SK-N-SH (cell line): ENCODE data around the gene BSPH1. TPM values are rescaled to one million over a fixed set of nuclear protein-coding genes. Genes with fewer than 3 reads are reported as not detected.

ENCODE experiments used
- CTCF ChIA-PET: fragments of 300-600, 350-600 bp; formaldehyde crosslinking; extraction: SDS; loops from one replicate; lab custom pipeline; 2021; lab: Yijun Ruan, JAX
- POLR2A ChIA-PET: fragments of 350-600 bp; sonication (Branson Sonifier 250); formaldehyde crosslinking; extraction: SDS; loops from one replicate; lab custom pipeline; 2020; ENCODE audit warnings: antibody characterized with exemption, inconsistent platforms; lab: Yijun Ruan, JAX
- DNase-seq: peaks from one replicate; pipeline ENCODE4 v3.0.0; 2012
- H2AFZ ChIP-seq: fragments of 200-600 bp; sonication (generic); 2 replicates; pipeline ENCODE4 v1.8.1; 2016; ENCODE audit warnings: antibody characterized with exemption, mild to moderate bottlenecking, low read depth
- H3F3A ChIP-seq: fragments of 200-600 bp; sonication (generic); replicated peaks from 2 replicates; pipeline ENCODE3; 2016; ENCODE audit warnings: antibody characterized with exemption, mild to moderate bottlenecking; ENCODE audit not compliant: insufficient read depth
- H3K27ac ChIP-seq, 2 experiments: fragments of 200-500 bp in 1 of 2; fragments of 200-600 bp in 1 of 2; sonication (Bioruptor generic) in 1 of 2; sonication (generic), shearing (Covaris generic) in 1 of 2; 2 replicates each; pipeline versions ENCODE4 v1.5.1 to v1.6.1; 2014 to 2016; ENCODE audit warnings: low read depth in 2 of 2, inconsistent platforms in 1 of 2, low read length in 1 of 2, mild to moderate bottlenecking in 1 of 2, mixed read lengths in 1 of 2
- H3K27me3 ChIP-seq: fragments of 200-600 bp; sonication (generic), shearing (Covaris generic); 2 replicates; pipeline ENCODE4 v1.6.1; 2016; ENCODE audit warnings: mixed run types; ENCODE audit not compliant: insufficient read depth
- H3K36me3 ChIP-seq, 2 experiments: fragments of 200-500 bp in 1 of 2; fragments of 200-600 bp in 1 of 2; sonication (Bioruptor generic) in 1 of 2; sonication (generic) in 1 of 2; replicated peaks in 1 of 2; 2 replicates each; pipeline versions ENCODE3 to v1.5.1; 2014 to 2016; ENCODE audit warnings: low read length in 1 of 2, mild to moderate bottlenecking in 1 of 2; ENCODE audit not compliant: insufficient read depth in 2 of 2, control insufficient read depth in 1 of 2
- H3K4me1 ChIP-seq, 2 experiments: fragments of 200-500 bp in 1 of 2; fragments of 200-600 bp in 1 of 2; sonication (Bioruptor generic) in 1 of 2; sonication (generic), shearing (Covaris generic) in 1 of 2; 2 replicates each; pipeline versions ENCODE4 v1.5.1 to v1.6.1; 2014 to 2016; ENCODE audit warnings: low read depth in 1 of 2, low read length in 1 of 2, mixed run types in 1 of 2; ENCODE audit not compliant: insufficient read depth in 2 of 2, control insufficient read depth in 1 of 2
- H3K4me2 ChIP-seq: fragments of 200-600 bp; sonication (generic), shearing (Covaris generic); 2 replicates; pipeline ENCODE4 v1.6.1; 2017; ENCODE audit warnings: mixed run types
- H3K4me3 ChIP-seq, 2 experiments: fragments of 200-500 bp in 1 of 2; fragments of 200-600 bp in 1 of 2; sonication (Bioruptor generic) in 1 of 2; sonication (generic), shearing (Covaris generic) in 1 of 2; 2 replicates each; pipeline versions ENCODE4 v1.5.1 to v1.8.1; 2014 to 2016; ENCODE audit warnings: low read depth in 2 of 2, inconsistent platforms in 1 of 2, low read length in 1 of 2, mild to moderate bottlenecking in 1 of 2, mixed read lengths in 1 of 2, moderate library complexity in 1 of 2
- H3K79me2 ChIP-seq: fragments of 200-600 bp; sonication (generic); 2 replicates; pipeline ENCODE4 v1.8.1; 2017; ENCODE audit warnings: mild to moderate bottlenecking; ENCODE audit not compliant: insufficient read depth
- H3K9ac ChIP-seq: fragments of 200-600 bp; sonication (generic); 2 replicates; pipeline ENCODE4 v1.6.1; 2017; ENCODE audit warnings: mixed run types
- H3K9me2 ChIP-seq: fragments of 200-600 bp; sonication (generic); 2 replicates; pipeline ENCODE4 v1.6.1; 2017; ENCODE audit warnings: mixed run types
- H3K9me3 ChIP-seq: fragments of 200-600 bp; sonication (generic); 2 replicates; pipeline ENCODE4 v1.6.1; 2017; ENCODE audit warnings: mixed run types, mild to moderate bottlenecking, moderate library complexity
- H4K20me1 ChIP-seq: fragments of 200-600 bp; sonication (generic); 2 replicates; pipeline ENCODE4 v1.6.1; 2017; ENCODE audit warnings: mild to moderate bottlenecking, mixed run types; ENCODE audit not compliant: insufficient read depth
- EP300 ChIP-seq, 2 experiments: IDR thresholded peaks; 2 replicates each; pipeline versions ENCODE4 v1.4.0 to v1.6.1; 2012; ENCODE audit warnings: borderline replicate concordance in 1 of 2, low read depth in 1 of 2, low read length in 1 of 2
- EZH2phosphoT487 ChIP-seq: fragments of 200-600 bp; sonication (generic); IDR thresholded peaks from 2 replicates; pipeline ENCODE4 v1.6.1; 2017; ENCODE audit warnings: low read depth, mixed run types, mild to moderate bottlenecking, antibody characterized with exemption, moderate library complexity, borderline replicate concordance
- GATA2 ChIP-seq: sonication (generic); formaldehyde crosslinking; IDR thresholded peaks from 2 replicates; pipeline ENCODE4 v1.5.0; 2020; ENCODE audit warnings: mild to moderate bottlenecking, missing genetic modification reagents
- RAD21 ChIP-seq: IDR thresholded peaks from 2 replicates; pipeline ENCODE4 v1.6.1; 2012; ENCODE audit warnings: mild to moderate bottlenecking, low read length
- RCOR1 ChIP-seq: fragments of 150-350 bp; IDR thresholded peaks from 2 replicates; pipeline ENCODE4 v1.6.1; 2017; ENCODE audit warnings: antibody characterized with exemption, low read length
- REST ChIP-seq: IDR thresholded peaks from 2 replicates; pipeline ENCODE4 v1.6.1; 2012; ENCODE audit warnings: mild to moderate bottlenecking, low read depth, low read length, moderate library complexity
- RFX5 ChIP-seq: IDR thresholded peaks from 2 replicates; pipeline ENCODE4 v1.6.1; 2012; ENCODE audit warnings: mild to moderate bottlenecking, improper control_type of control experiment, low read length
- RXRA ChIP-seq: IDR thresholded peaks from 2 replicates; pipeline ENCODE4 v1.4.0; 2012; ENCODE audit warnings: low read depth, mild to moderate bottlenecking, borderline replicate concordance
- SIN3A ChIP-seq: IDR thresholded peaks from 2 replicates; pipeline ENCODE4 v1.6.1; 2012; ENCODE audit warnings: low read depth, mild to moderate bottlenecking, low read length, moderate library complexity, borderline replicate concordance
- TEAD4 ChIP-seq: IDR thresholded peaks from 2 replicates; pipeline ENCODE4 v1.4.0; 2012; ENCODE audit warnings: mild to moderate bottlenecking, borderline replicate concordance; ENCODE audit not compliant: insufficient read depth
- WGBS: methylation state at CpG from one replicate; pipeline ENCODE4 v1.1.6; 2017; ENCODE audit warnings: low lambda C conversion rate; 5-methylcytosine and 5-hydroxymethylcytosine counted together
- polyA plus RNA-seq, 3 experiments: library from polyadenylated mRNA; depleted of rRNA; stranded (reverse); fragments of >200 nt; gene quantifications; 2 replicates each; pipeline ENCODE4 v1.2.3, GENCODE V29; 2012
- TF ChIP-seq, protein P1 (sequence below): IDR thresholded peaks from 2 replicates; pipeline ENCODE4 v1.4.0; 2012; ENCODE audit warnings: low read depth, borderline replicate concordance

BSPH1 gene
- polyA plus RNA-seq, 1 of the 3 experiments (the other 2 are of a cell fraction): not detected

DNA sequence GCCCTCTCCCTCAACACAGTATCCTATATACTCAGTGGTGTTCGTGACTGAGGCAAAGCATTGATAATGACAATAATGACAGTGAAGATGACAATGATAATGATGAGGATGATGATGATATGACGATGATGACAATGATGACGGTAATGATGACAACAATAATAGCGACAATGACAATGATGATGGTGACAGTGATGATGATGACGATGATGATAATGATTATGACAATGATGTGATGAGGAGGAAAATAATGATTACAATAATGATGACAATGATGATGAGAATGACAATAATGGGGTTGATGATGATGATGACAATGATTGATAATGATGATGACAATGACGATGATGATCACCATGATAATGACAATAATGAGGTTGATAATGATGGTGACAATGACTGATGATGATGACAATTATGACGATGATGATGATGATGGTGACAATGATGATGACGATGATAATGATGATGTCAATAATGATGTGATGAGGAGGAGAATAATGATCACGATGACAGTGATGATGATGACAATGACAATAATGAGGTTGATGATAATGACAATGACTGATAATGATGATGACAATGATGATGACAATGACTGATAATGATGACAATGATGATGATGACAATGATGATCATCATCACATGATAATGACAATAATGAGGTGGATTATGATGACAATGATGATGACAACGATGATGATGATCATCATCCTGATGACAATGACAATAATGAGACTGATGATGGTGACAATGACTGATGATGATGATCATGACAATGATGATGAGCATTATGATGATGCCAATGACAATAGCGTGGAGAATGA is 19.2 kb upstream of the BSPH1 start:
- Histone ChIP-seq H3K4me2 (no peak overlapping the region), H4K20me1 (no peaks in the 10 kb centered on the region), H3K79me2 (no peaks in the 10 kb centered on the region), H3K9me2 (no peaks in the 10 kb centered on the region), H3K9ac (no peak overlapping the region), H3K4me1 (no peaks in the 10 kb centered on the region)
- DNase-seq: no peak
- POLR2A ChIA-PET: no interaction called here
- no peak for TF ChIP-seq REST
- TF ChIP-seq RXRA: no peak
- TF ChIP-seq EP300 (IDR thresholded peaks at IDR 0.05; ENCODE audit: borderline replicate concordance in 1 of 2, low read depth in 1 of 2, low read length in 1 of 2): no peak
- no peak for TF ChIP-seq RCOR1
- TF ChIP-seq TEAD4: no peak
- TF ChIP-seq SIN3A: no peak
- TF ChIP-seq EZH2phosphoT487: no peak
- no peak for TF ChIP-seq RFX5
- no peak for TF ChIP-seq RAD21
- no peak for TF ChIP-seq GATA2 (CRISPR knock-in tag)
- TF ChIP-seq, protein P1, sequence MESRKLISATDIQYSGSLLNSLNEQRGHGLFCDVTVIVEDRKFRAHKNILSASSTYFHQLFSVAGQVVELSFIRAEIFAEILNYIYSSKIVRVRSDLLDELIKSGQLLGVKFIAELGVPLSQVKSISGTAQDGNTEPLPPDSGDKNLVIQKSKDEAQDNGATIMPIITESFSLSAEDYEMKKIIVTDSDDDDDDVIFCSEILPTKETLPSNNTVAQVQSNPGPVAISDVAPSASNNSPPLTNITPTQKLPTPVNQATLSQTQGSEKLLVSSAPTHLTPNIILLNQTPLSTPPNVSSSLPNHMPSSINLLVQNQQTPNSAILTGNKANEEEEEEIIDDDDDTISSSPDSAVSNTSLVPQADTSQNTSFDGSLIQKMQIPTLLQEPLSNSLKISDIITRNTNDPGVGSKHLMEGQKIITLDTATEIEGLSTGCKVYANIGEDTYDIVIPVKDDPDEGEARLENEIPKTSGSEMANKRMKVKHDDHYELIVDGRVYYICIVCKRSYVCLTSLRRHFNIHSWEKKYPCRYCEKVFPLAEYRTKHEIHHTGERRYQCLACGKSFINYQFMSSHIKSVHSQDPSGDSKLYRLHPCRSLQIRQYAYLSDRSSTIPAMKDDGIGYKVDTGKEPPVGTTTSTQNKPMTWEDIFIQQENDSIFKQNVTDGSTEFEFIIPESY: no peak
- TF ChIP-seq, all 33 proteins: peak for 0
- WGBS: 26% methylated on average over 11 of the region's 11 CpGs
- Histone ChIP-seq H3K27ac (no peak overlapping the region), H3K27me3 (peaks cover 13% of the 10 kb centered on the region; the same call in 1 of the 2 replicates), H3F3A (no peaks in the 10 kb centered on the region), H3K36me3 (no peaks in the 10 kb centered on the region), H3K9me3 (no peaks in the 10 kb centered on the region), H2AFZ (no peak overlapping the region), H3K4me3 (no peak overlapping the region)
- CTCF ChIA-PET: no interaction called here
